ENCODE results near the gene NEIL1. TPM values are rescaled to one million over a fixed set of nuclear protein-coding genes. Genes with fewer than 3 reads are reported as not detected.

Gene NEIL1
- total RNA-seq, 1 donor from 2014 or later: 79.2 TPM

DNA sequence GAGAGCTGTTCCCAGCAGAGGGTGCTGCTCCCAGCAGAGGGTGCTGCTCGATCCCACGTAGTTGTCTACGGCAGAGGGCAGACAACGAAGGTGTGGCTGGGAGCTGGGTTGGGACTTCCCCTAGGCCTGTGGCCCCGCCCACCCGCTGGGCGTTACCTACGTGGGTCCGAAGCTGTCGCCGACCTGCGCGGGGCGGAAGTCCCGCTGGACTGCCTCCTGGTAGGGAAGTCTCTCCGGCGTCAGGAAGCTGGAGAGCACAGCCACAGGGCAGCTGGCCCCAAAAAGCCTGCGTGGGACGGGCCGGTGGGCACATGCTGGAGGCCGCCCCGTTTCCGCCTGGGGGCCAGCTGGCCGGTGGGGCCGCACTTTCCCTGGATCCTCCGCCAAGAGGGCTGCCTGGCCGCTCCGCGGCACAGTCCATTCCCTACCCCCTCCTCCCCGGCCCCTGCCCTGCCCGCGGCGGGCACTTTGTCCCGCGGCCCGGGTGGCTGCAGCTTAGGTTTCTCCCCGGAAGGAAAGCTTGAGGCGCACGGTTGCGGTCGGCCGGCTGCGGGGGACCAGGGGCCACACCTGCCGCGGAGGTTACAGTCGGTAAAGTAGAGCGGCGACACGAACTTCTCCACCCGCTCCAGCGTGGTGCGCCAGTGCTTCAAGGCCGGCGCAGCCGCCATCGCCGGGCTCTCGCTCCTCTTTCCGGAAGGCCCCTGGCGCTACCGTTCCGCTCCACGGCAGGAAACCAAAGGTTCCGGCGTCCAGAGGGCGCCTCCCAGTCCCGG is 21.3 kb downstream of the NEIL1 start, which contains the start of gene MAN2C1:
Gene MAN2C1, minus strand, starts transcription at position 695 of the 776 bp plus-strand sequence. Its CDS starts 24 bp downstream, at position 671.
- H3K36me3 Mint-ChIP-seq (ENCODE audit: insufficient read depth): peaks cover 9% of the 10 kb centered on the region
- peak within 1 kb of the TSS; percentile 88 for H3K4me3 Mint-ChIP-seq (ENCODE audit: low read depth)
- no peaks in the 10 kb centered on the region for H3K27me3 Mint-ChIP-seq
- peaks cover 13% of the 10 kb centered on the region for H3K4me1 Mint-ChIP-seq (ENCODE audit: low read depth)
- peak within 1 kb of the TSS; percentile 97 for H3K27ac Mint-ChIP-seq
- TF ChIP-seq, protein P1, sequence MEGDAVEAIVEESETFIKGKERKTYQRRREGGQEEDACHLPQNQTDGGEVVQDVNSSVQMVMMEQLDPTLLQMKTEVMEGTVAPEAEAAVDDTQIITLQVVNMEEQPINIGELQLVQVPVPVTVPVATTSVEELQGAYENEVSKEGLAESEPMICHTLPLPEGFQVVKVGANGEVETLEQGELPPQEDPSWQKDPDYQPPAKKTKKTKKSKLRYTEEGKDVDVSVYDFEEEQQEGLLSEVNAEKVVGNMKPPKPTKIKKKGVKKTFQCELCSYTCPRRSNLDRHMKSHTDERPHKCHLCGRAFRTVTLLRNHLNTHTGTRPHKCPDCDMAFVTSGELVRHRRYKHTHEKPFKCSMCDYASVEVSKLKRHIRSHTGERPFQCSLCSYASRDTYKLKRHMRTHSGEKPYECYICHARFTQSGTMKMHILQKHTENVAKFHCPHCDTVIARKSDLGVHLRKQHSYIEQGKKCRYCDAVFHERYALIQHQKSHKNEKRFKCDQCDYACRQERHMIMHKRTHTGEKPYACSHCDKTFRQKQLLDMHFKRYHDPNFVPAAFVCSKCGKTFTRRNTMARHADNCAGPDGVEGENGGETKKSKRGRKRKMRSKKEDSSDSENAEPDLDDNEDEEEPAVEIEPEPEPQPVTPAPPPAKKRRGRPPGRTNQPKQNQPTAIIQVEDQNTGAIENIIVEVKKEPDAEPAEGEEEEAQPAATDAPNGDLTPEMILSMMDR (IDR thresholded peaks at IDR 0.05; ENCODE audit: unreplicated experiment): peak; percentile 70
- peak; percentile 91 for DNase-seq (ENCODE audit: low spot score, unreplicated experiment)
- no peaks in the 10 kb centered on the region for H3K9me3 Mint-ChIP-seq (ENCODE audit: low read depth)

- Mint-ChIP-seq H3K36me3 (ENCODE audit: insufficient read depth) (peaks cover 9% of the 10 kb centered on the region), H3K27ac (peak overlapping the region; percentile 97), H3K27me3 (no peaks in the 10 kb centered on the region), H3K9me3 (ENCODE audit: low read depth) (no peaks in the 10 kb centered on the region), H3K4me1 (ENCODE audit: low read depth) (peaks cover 13% of the 10 kb centered on the region), H3K4me3 (ENCODE audit: low read depth) (peak overlapping the region; percentile 88)
- DNase-seq (ENCODE audit: low spot score, unreplicated experiment): no peak
- TF ChIP-seq, protein P1 (IDR thresholded peaks at IDR 0.05; ENCODE audit: unreplicated experiment): no peak
Observed at GRCh38 chr15:75368689-75369239, 21.9 kb downstream of the NEIL1 start.

DNA sequence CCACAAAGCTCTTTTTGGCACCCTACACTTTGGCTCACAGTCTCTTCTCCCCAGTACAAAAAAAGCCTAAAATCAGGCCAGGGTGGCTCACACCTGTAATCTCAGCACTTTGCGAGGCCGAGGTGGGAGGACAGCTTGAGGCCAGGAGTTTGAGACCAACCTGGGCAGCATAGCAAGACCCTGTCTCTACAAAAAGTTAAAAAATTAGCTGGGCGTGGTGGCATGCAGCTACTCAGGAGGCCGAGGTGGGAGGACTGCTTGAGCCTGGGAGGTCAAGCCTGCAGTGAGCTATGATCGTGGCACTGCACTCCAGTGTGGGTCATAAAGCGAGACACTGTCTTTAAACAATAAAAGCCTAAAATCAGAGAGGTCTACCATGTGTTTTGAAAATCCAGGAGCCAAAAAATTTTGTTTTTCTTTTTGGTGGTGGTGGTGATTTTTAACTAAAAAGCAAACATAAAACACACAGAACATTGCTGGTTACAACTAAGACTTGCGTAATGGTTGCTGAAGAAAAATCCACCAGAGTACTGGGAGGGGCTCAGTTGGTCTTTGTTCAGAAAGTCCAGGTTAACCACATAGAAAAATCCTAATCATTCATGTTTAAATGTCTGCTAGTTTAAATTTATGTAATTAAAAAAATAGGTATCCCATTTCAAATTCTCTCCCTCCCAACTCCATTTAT is 23.2 kb downstream of the NEIL1 start:
- Mint-ChIP-seq H3K27me3 (no peaks in the 10 kb centered on the region), H3K36me3 (ENCODE audit: insufficient read depth) (peaks cover 15% of the 10 kb centered on the region), H3K9me3 (ENCODE audit: low read depth) (no peaks in the 10 kb centered on the region), H3K4me1 (ENCODE audit: low read depth) (peaks cover 13% of the 10 kb centered on the region), H3K27ac (peak overlapping the region; percentile 97), H3K4me3 (ENCODE audit: low read depth) (peak overlapping the region; percentile 88)
- TF ChIP-seq, protein P1 (IDR thresholded peaks at IDR 0.05; ENCODE audit: unreplicated experiment): no peak
- DNase-seq (ENCODE audit: low spot score, unreplicated experiment): no peak

- Mint-ChIP-seq H3K4me1 (ENCODE audit: low read depth) (peaks cover 13% of the 10 kb centered on the region), H3K27ac (no peak overlapping the region), H3K27me3 (no peaks in the 10 kb centered on the region), H3K9me3 (ENCODE audit: low read depth) (no peaks in the 10 kb centered on the region), H3K36me3 (ENCODE audit: insufficient read depth) (peaks cover 27% of the 10 kb centered on the region), H3K4me3 (ENCODE audit: low read depth) (no peak overlapping the region)
- no peak for DNase-seq (ENCODE audit: low spot score, unreplicated experiment)
- TF ChIP-seq, protein P1 (IDR thresholded peaks at IDR 0.05; ENCODE audit: unreplicated experiment): no peak
Observed at GRCh38 chr15:75371486-75371885, 24.6 kb downstream of the NEIL1 start.
